Measurements from ENCODE around the gene HBS1L.

The HBS1L gene

GRCh38 chr6:135054569-135055498 is at the start of gene HBS1L:
HBS1L (minus strand) TSS chr6:135054822; CDS start chr6:135054691, 131 bp downstream.
- DNase-seq = peak; percentile 94

GRCh38 chr6:135104199-135104598 is 49.6 kb upstream of the HBS1L start:
- DNase-seq = no peak

GRCh38 chr6:135102191-135102590 is 47.6 kb upstream of the HBS1L start:
- DNase-seq = no peak

- DNase-seq = no peak
Observed at GRCh38 chr6:135097172-135097571, 42.5 kb upstream of the HBS1L start.

- DNase-seq = no peak
Observed at GRCh38 chr6:135096403-135097130, 41.9 kb upstream of the HBS1L start.

- DNase-seq = no peak
Observed at GRCh38 chr6:135095716-135096115, 41.1 kb upstream of the HBS1L start.

- DNase-seq = no peak
Observed at GRCh38 chr6:135094403-135094821, 39.8 kb upstream of the HBS1L start.

GRCh38 chr6:135093578-135093977 is 39.0 kb upstream of the HBS1L start:
- no peak for DNase-seq

- no peak for DNase-seq
Observed at GRCh38 chr6:135092724-135093123, 38.1 kb upstream of the HBS1L start.

- DNase-seq = no peak
Observed at GRCh38 chr6:135090819-135091218, 36.2 kb upstream of the HBS1L start.

- DNase-seq = no peak
Observed at GRCh38 chr6:135089901-135090300, 35.3 kb upstream of the HBS1L start.

GRCh38 chr6:135088818-135089809 is 34.5 kb upstream of the HBS1L start:
- no peak for DNase-seq

GRCh38 chr6:135088281-135088680 is 33.7 kb upstream of the HBS1L start:
- DNase-seq = no peak

GRCh38 chr6:135087803-135088202 is 33.2 kb upstream of the HBS1L start:
- DNase-seq = no peak

- no peak for DNase-seq
Observed at GRCh38 chr6:135087403-135087802, 32.8 kb upstream of the HBS1L start.

GRCh38 chr6:135086414-135086764 is 31.8 kb upstream of the HBS1L start:
- DNase-seq = no peak

- DNase-seq = no peak
Observed at GRCh38 chr6:135085700-135086413, 31.2 kb upstream of the HBS1L start.

- no peak for DNase-seq
Observed at GRCh38 chr6:135084916-135085269, 30.3 kb upstream of the HBS1L start.

- no peak for DNase-seq
Observed at GRCh38 chr6:135084001-135084915, 29.6 kb upstream of the HBS1L start.

- DNase-seq = no peak
Observed at GRCh38 chr6:135081966-135082365, 27.3 kb upstream of the HBS1L start.

GRCh38 chr6:135075018-135075417 is 20.4 kb upstream of the HBS1L start:
- no peak for DNase-seq

Data from activated CD4-positive, CD25-positive, alpha-beta regulatory T cell treated with anti-CD3 and anti-CD28 coated beads, Interleukin-2, amount 50 U/mL, for 72 hours (primary cell).